K562 (cell line): Measurements from ENCODE around the gene RAB5A. TPM values are rescaled to one million over a fixed set of nuclear protein-coding genes. Genes with fewer than 3 reads are reported as not detected.

Experiments
- FOXJ3 ChIP-seq: sonication (generic); formaldehyde crosslinking; IDR thresholded peaks from 2 replicates; pipeline ENCODE4 v1.4.0; 2020; ENCODE audit warnings: mild to moderate bottlenecking, missing genetic modification reagents
- GATAD2B ChIP-seq: fragments of 450-650 bp; IDR thresholded peaks from 2 replicates; pipeline ENCODE4 v1.6.1; 2017; ENCODE audit warnings: mild to moderate bottlenecking, borderline replicate concordance
- MECOM ChIP-seq: fragments of 250-450 bp; sonication (Bioruptor Pico); IDR thresholded peaks from 2 replicates; pipeline ENCODE4 v1.8.0; 2022; ENCODE audit warnings: inconsistent platforms
- NR2C2 ChIP-seq, 2 experiments: fragments of 200-800 bp in 1 of 2; sonication (Bioruptor generic) in 1 of 2; sonication (generic) in 1 of 2; formaldehyde crosslinking in 1 of 2; IDR thresholded peaks; 2 replicates each; pipeline versions ENCODE4 v1.6.1 to v1.8.0; 2016 to 2022; ENCODE audit warnings: mild to moderate bottlenecking in 1 of 2, missing compliant biosample characterization in 1 of 2, missing genetic modification characterization in 1 of 2, missing genetic modification reagents in 1 of 2
- PHB2 ChIP-seq: fragments of 450-650 bp; IDR thresholded peaks from 2 replicates; pipeline ENCODE4 v1.6.1; 2017; ENCODE audit warnings: low read depth
- ZNF57 ChIP-seq: fragments of 450-650 bp; formaldehyde crosslinking; IDR thresholded peaks from 2 replicates; pipeline ENCODE4 v1.4.0; 2020; ENCODE audit warnings: mild to moderate bottlenecking, moderate library complexity
- polyA plus RNA-seq, 8 experiments: library from polyadenylated mRNA; depleted of rRNA in 4 of 8; stranded (reverse) in 5 of 8; unstranded in 3 of 8; fragments of >200 nt; fragmentation: Nextera tagmentation in 2 of 8; fragmentation: Illumina TruSeq in 1 of 8; extraction: Ambion mirVana in 2 of 8; extraction: Trizol in 1 of 8; gene quantifications; 2 replicates each; pipeline versions ENCODE4 v1.2.1 to v1.2.3, GENCODE V29; 2011 to 2014; ENCODE audit warnings: inconsistent platforms in 1 of 8, missing spikeins in 1 of 8
- total RNA-seq, 7 experiments: library from RNA; depleted of rRNA in 6 of 7; stranded (reverse); fragments of >200 nt in 6 of 7; fragmentation: Illumina TruSeq in 2 of 7; extraction: Trizol in 2 of 7; gene quantifications; 2 replicates each; pipeline versions ENCODE4 v1.2.1 to v1.2.3, GENCODE V29; 2011 to 2021; ENCODE audit warnings: low replicate concordance in 1 of 7
- TF ChIP-seq, protein P1 (sequence below): fragments of 450-650 bp; IDR thresholded peaks from 2 replicates; pipeline ENCODE4 v1.7.1; 2018; ENCODE audit warnings: mild to moderate bottlenecking, low read depth; ENCODE audit not compliant: partially characterized antibody
- TF ChIP-seq, protein P2 (sequence below): fragments of 150-350 bp; conservative IDR thresholded peaks from 2 replicates; pipeline ENCODE4 v1.6.1; 2014; ENCODE audit warnings: low read length
- TF ChIP-seq, protein P3 (sequence below): fragments of 150-350 bp; IDR thresholded peaks from 2 replicates; pipeline ENCODE4 v1.6.1; 2014; ENCODE audit warnings: low read depth, mild to moderate bottlenecking, low read length, borderline replicate concordance
- TF ChIP-seq, protein P4 (sequence below): IDR thresholded peaks from 2 replicates; pipeline ENCODE4 v1.6.1; 2016; ENCODE audit warnings: missing genetic modification characterization, missing compliant biosample characterization
- TF ChIP-seq, protein P5 (sequence below): fragments of 450-650 bp; conservative IDR thresholded peaks from 2 replicates; pipeline ENCODE4 v1.6.1; 2016; ENCODE audit warnings: missing genetic modification characterization, low read depth, mild to moderate bottlenecking, control low read depth, missing compliant biosample characterization

RAB5A gene
- total and polyA plus RNA-seq, 9 of the 15 experiments (the other 6 are each of a cell fraction or from before 2014, with no cell fraction given): 28.3 to 64.2 (median 49.0) TPM

DNA sequence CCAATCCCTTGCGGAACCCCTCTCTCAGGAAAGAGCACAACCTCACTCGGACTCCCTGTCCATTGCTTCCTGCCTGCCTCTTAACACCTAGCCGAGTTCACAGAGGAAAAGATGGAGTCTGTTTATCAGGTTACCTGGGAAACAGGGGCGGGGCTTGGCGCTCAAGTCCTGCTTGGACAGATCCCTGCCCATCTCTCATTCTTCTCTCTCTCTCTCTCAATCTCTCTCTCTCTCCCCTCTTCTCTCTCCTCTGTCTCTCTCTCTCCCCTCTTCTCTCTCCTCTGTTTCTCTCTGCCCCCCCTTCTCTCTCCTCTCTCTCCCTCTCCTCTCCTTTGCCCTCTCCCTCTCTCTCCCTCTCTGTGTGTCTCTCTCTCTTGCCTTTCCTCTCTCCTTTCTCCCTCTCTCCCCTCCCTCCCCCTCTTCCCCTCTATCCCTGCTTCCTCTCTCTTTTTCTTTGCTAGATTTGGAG, 12.8 kb upstream of the RAB5A start, which contains the start of gene EFHB (continued):
- TF ChIP-seq, protein P1, sequence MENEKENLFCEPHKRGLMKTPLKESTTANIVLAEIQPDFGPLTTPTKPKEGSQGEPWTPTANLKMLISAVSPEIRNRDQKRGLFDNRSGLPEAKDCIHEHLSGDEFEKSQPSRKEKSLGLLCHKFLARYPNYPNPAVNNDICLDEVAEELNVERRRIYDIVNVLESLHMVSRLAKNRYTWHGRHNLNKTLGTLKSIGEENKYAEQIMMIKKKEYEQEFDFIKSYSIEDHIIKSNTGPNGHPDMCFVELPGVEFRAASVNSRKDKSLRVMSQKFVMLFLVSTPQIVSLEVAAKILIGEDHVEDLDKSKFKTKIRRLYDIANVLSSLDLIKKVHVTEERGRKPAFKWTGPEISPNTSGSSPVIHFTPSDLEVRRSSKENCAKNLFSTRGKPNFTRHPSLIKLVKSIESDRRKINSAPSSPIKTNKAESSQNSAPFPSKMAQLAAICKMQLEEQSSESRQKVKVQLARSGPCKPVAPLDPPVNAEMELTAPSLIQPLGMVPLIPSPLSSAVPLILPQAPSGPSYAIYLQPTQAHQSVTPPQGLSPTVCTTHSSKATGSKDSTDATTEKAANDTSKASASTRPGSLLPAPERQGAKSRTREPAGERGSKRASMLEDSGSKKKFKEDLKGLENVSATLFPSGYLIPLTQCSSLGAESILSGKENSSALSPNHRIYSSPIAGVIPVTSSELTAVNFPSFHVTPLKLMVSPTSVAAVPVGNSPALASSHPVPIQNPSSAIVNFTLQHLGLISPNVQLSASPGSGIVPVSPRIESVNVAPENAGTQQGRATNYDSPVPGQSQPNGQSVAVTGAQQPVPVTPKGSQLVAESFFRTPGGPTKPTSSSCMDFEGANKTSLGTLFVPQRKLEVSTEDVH: peak; percentile 27
- TF ChIP-seq, protein P2, sequence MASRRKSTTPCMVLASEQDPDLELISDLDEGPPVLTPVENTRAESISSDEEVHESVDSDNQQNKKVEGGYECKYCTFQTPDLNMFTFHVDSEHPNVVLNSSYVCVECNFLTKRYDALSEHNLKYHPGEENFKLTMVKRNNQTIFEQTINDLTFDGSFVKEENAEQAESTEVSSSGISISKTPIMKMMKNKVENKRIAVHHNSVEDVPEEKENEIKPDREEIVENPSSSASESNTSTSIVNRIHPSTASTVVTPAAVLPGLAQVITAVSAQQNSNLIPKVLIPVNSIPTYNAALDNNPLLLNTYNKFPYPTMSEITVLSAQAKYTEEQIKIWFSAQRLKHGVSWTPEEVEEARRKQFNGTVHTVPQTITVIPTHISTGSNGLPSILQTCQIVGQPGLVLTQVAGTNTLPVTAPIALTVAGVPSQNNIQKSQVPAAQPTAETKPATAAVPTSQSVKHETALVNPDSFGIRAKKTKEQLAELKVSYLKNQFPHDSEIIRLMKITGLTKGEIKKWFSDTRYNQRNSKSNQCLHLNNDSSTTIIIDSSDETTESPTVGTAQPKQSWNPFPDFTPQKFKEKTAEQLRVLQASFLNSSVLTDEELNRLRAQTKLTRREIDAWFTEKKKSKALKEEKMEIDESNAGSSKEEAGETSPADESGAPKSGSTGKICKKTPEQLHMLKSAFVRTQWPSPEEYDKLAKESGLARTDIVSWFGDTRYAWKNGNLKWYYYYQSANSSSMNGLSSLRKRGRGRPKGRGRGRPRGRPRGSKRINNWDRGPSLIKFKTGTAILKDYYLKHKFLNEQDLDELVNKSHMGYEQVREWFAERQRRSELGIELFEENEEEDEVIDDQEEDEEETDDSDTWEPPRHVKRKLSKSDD: no peak
- TF ChIP-seq, protein P3, sequence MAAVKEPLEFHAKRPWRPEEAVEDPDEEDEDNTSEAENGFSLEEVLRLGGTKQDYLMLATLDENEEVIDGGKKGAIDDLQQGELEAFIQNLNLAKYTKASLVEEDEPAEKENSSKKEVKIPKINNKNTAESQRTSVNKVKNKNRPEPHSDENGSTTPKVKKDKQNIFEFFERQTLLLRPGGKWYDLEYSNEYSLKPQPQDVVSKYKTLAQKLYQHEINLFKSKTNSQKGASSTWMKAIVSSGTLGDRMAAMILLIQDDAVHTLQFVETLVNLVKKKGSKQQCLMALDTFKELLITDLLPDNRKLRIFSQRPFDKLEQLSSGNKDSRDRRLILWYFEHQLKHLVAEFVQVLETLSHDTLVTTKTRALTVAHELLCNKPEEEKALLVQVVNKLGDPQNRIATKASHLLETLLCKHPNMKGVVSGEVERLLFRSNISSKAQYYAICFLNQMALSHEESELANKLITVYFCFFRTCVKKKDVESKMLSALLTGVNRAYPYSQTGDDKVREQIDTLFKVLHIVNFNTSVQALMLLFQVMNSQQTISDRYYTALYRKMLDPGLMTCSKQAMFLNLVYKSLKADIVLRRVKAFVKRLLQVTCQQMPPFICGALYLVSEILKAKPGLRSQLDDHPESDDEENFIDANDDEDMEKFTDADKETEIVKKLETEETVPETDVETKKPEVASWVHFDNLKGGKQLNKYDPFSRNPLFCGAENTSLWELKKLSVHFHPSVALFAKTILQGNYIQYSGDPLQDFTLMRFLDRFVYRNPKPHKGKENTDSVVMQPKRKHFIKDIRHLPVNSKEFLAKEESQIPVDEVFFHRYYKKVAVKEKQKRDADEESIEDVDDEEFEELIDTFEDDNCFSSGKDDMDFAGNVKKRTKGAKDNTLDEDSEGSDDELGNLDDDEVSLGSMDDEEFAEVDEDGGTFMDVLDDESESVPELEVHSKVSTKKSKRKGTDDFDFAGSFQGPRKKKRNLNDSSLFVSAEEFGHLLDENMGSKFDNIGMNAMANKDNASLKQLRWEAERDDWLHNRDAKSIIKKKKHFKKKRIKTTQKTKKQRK: no peak
- TF ChIP-seq NR2C2 (CRISPR knock-in tag; IDR thresholded peaks at IDR 0.05) (no peak), NR2C2 (tag; IDR thresholded peaks at IDR 0.05) (0 out of 2 replicates have a peak, but pooled peaks have one; percentile 19), FOXJ3 (CRISPR knock-in tag) (peak; percentile 96), MECOM (no peak), GATAD2B (no peak), ZNF57 (no peak), PHB2 (peak; percentile 80)
- TF ChIP-seq, protein P4, sequence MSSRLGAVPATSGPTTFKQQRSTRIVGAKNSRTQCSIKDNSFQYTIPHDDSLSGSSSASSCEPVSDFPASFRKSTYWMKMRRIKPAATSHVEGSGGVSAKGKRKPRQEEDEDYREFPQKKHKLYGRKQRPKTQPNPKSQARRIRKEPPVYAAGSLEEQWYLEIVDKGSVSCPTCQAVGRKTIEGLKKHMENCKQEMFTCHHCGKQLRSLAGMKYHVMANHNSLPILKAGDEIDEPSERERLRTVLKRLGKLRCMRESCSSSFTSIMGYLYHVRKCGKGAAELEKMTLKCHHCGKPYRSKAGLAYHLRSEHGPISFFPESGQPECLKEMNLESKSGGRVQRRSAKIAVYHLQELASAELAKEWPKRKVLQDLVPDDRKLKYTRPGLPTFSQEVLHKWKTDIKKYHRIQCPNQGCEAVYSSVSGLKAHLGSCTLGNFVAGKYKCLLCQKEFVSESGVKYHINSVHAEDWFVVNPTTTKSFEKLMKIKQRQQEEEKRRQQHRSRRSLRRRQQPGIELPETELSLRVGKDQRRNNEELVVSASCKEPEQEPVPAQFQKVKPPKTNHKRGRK (tag): peak; percentile 96
- TF ChIP-seq, protein P5, sequence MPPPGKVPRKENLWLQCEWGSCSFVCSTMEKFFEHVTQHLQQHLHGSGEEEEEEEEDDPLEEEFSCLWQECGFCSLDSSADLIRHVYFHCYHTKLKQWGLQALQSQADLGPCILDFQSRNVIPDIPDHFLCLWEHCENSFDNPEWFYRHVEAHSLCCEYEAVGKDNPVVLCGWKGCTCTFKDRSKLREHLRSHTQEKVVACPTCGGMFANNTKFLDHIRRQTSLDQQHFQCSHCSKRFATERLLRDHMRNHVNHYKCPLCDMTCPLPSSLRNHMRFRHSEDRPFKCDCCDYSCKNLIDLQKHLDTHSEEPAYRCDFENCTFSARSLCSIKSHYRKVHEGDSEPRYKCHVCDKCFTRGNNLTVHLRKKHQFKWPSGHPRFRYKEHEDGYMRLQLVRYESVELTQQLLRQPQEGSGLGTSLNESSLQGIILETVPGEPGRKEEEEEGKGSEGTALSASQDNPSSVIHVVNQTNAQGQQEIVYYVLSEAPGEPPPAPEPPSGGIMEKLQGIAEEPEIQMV (tag): peak; percentile 79
